Measurements from ENCODE around the gene UNC13C.

The UNC13C gene

GRCh38 chr15:54514601-54515000, 536.4 kb downstream of the UNC13C start:
- Histone ChIP-seq H3K4me3 (ENCODE audit: low read depth, low read length) (no peak overlapping the region), H3K9me3 (ENCODE audit: control insufficient read depth, insufficient read depth, low read depth, low read length) (no peaks in the 10 kb centered on the region), H3K4me1 (ENCODE audit: control insufficient read depth, insufficient read depth, low read length) (no peaks in the 10 kb centered on the region), H3K36me3 (ENCODE audit: control insufficient read depth in 2 of 2, insufficient read depth in 1 of 2, low read length in 2 of 2) (no peaks in the 10 kb centered on the region), H3K27ac (ENCODE audit: extremely low read depth, low read depth, low read length) (no peak overlapping the region)
- TF ChIP-seq ZNF221 (tag by site-specific recombination; IDR thresholded peaks at IDR 0.05; ENCODE audit: borderline replicate concordance) (no peak), ZNF510 (tag by site-specific recombination; IDR thresholded peaks at IDR 0.05; ENCODE audit: insufficient replicate concordance) (no peak), ZNF501 (tag by site-specific recombination; IDR thresholded peaks at IDR 0.05) (no peak), ZNF211 (tag by site-specific recombination; IDR thresholded peaks at IDR 0.05; ENCODE audit: low read depth) (no peak), ZBTB1 (tag by site-specific recombination; IDR thresholded peaks at IDR 0.05) (no peak), TRIM28 (IDR thresholded peaks at IDR 0.05; ENCODE audit: borderline replicate concordance, low read length) (no peak), ZNF571 (tag by site-specific recombination; IDR thresholded peaks at IDR 0.05) (no peak), ZNF394 (tag by site-specific recombination; IDR thresholded peaks at IDR 0.05; ENCODE audit: borderline replicate concordance) (no peak), ZNF138 (tag by site-specific recombination; IDR thresholded peaks at IDR 0.05; ENCODE audit: borderline replicate concordance) (no peak)
- POLR2A ChIA-PET, result no interaction called here
- CTCF ChIA-PET, result no interaction called here

GRCh38 chr15:54515664-54516582, 537.7 kb downstream of the UNC13C start:
- H3K27ac ChIP-seq (ENCODE audit: extremely low read depth, low read depth, low read length), result no peak overlapping the region
- ChIA-PET CTCF (no interaction called here), POLR2A (no interaction called here)
- no peak for TF ChIP-seq ZNF48 (tag by site-specific recombination; IDR thresholded peaks at IDR 0.05)
- no peak for TF ChIP-seq ZSCAN30 (tag by site-specific recombination; IDR thresholded peaks at IDR 0.05)
- no peak for TF ChIP-seq KLF8 (tag by site-specific recombination; IDR thresholded peaks at IDR 0.05)
- no peak for TF ChIP-seq ZNF37A (tag by site-specific recombination; IDR thresholded peaks at IDR 0.05)
- no peak for TF ChIP-seq ZNF169 (tag by site-specific recombination; IDR thresholded peaks at IDR 0.05)
- no peaks in the 10 kb centered on the region for H3K9me3 ChIP-seq (ENCODE audit: control insufficient read depth, insufficient read depth, low read depth, low read length)
- H3K36me3 ChIP-seq (ENCODE audit: control insufficient read depth in 2 of 2, insufficient read depth in 1 of 2, low read length in 2 of 2), result no peaks in the 10 kb centered on the region
- no peak overlapping the region for H3K4me3 ChIP-seq (ENCODE audit: low read depth, low read length)
- no peaks in the 10 kb centered on the region for H3K4me1 ChIP-seq (ENCODE audit: control insufficient read depth, insufficient read depth, low read length)

DNA sequence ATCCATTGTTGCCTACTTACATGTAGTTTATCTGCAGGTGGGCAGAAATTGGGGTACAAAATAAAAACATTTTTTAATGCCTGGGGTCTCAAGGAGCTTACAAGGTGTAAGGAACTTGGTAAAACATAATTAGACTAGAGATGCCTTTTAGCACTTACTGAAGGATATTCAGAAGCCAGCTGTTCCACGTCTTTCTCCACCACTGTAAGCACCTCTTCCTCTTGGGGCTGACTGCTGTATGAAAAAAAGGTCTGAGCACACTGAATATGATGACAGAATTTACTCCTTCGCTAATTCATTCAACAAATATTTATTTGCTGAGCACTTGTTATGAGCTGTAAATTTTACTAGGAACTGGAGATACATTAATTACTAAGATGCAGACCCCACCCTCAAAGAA, 539.1 kb downstream of the UNC13C start:
- Histone ChIP-seq H3K4me1 (ENCODE audit: control insufficient read depth, insufficient read depth, low read length) (no peaks in the 10 kb centered on the region), H3K36me3 (ENCODE audit: control insufficient read depth in 2 of 2, insufficient read depth in 1 of 2, low read length in 2 of 2) (no peaks in the 10 kb centered on the region), H3K9me3 (ENCODE audit: control insufficient read depth, insufficient read depth, low read depth, low read length) (no peaks in the 10 kb centered on the region), H3K4me3 (ENCODE audit: low read depth, low read length) (no peak overlapping the region), H3K27ac (ENCODE audit: extremely low read depth, low read depth, low read length) (no peak overlapping the region)
- POLR2A ChIA-PET, result no interaction called here
- CTCF ChIA-PET, result no interaction called here
- TF ChIP-seq CTCF (tag by site-specific recombination; IDR thresholded peaks at IDR 0.05) (no peak), FEZF1 (tag by site-specific recombination; IDR thresholded peaks at IDR 0.05) (no peak), ZNF214 (tag by site-specific recombination; IDR thresholded peaks at IDR 0.05; ENCODE audit: borderline replicate concordance) (no peak), ZFP37 (tag by site-specific recombination; IDR thresholded peaks at IDR 0.05) (no peak), ZNF426 (tag by site-specific recombination; IDR thresholded peaks at IDR 0.05) (no peak), ZNF335 (tag by site-specific recombination; conservative IDR thresholded peaks at IDR 0.05) (no peak), ZNF280C (tag by site-specific recombination; IDR thresholded peaks at IDR 0.05) (no peak), ZBTB8A (tag by site-specific recombination; IDR thresholded peaks at IDR 0.05) (no peak), HOXD13 (CRISPR knock-in tag; IDR thresholded peaks at IDR 0.05; ENCODE audit: borderline replicate concordance) (no peak), ZBTB17 (tag by site-specific recombination; IDR thresholded peaks at IDR 0.05) (no peak), PRDM1 (tag by site-specific recombination; IDR thresholded peaks at IDR 0.05) (no peak)
- TF ChIP-seq, protein P1, sequence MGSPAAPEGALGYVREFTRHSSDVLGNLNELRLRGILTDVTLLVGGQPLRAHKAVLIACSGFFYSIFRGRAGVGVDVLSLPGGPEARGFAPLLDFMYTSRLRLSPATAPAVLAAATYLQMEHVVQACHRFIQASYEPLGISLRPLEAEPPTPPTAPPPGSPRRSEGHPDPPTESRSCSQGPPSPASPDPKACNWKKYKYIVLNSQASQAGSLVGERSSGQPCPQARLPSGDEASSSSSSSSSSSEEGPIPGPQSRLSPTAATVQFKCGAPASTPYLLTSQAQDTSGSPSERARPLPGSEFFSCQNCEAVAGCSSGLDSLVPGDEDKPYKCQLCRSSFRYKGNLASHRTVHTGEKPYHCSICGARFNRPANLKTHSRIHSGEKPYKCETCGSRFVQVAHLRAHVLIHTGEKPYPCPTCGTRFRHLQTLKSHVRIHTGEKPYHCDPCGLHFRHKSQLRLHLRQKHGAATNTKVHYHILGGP (tag by site-specific recombination; IDR thresholded peaks at IDR 0.05), result no peak

Measured in HEK293 (cell line).